PC-3 (cell line): ENCODE measurements around the gene RAB1A. TPM values are rescaled to one million over a fixed set of nuclear protein-coding genes. Genes with fewer than 3 reads are reported as not detected.

Experiments used
- ATAC-seq: fragments of 200-7000 bp; cut with Tn5 transposase; 2 replicates; pipeline ENCODE4 v1.9.1; 2020; ENCODE audit warnings: mild to moderate bottlenecking, moderate library complexity
- BruUV-seq: library from RNA; stranded (reverse); fragments of 400-500 nt; replicated peaks from 2 replicates; lab custom pipeline; 2021; lab: Mats Ljungman, UMichigan
- CTCF ChIA-PET: fragments of 300-600 bp; sonication (Branson Sonifier 250); formaldehyde crosslinking; loops from one replicate; lab custom pipeline; 2022; ENCODE audit warnings: antibody characterized with exemption; lab: Charles Lee
- POLR2A ChIA-PET: fragments of 300-600 bp; sonication (Branson Sonifier 250); formaldehyde crosslinking; loops from one replicate; lab custom pipeline; 2022; ENCODE audit warnings: antibody characterized with exemption; ENCODE audit not compliant: unreplicated experiment; lab: Charles Lee
- DNase-seq: peaks from one replicate; pipeline ENCODE4 v3.0.0-alpha.2; 2015
- H2AFZ ChIP-seq: fragments of 300-600 bp; sonication (generic); 2 replicates; pipeline ENCODE4 v1.6.0; 2016; ENCODE audit warnings: antibody characterized with exemption, low read length
- H3F3A ChIP-seq: fragments of 300-600 bp; sonication (generic); one replicate; pipeline ENCODE4 v1.6.0; 2017; ENCODE audit warnings: antibody characterized with exemption, low read length, control low read depth, mild to moderate bottlenecking; ENCODE audit not compliant: unreplicated experiment
- H3K27ac ChIP-seq: fragments of 300-600 bp; sonication (generic); 2 replicates; pipeline ENCODE4 v1.5.1; 2016; ENCODE audit warnings: mild to moderate bottlenecking, low read length
- H3K27me3 ChIP-seq: fragments of 300-600 bp; sonication (generic); 2 replicates; pipeline ENCODE4 v1.6.1; 2016; ENCODE audit warnings: low read length, mixed read lengths
- H3K36me3 ChIP-seq: fragments of 300-600 bp; sonication (generic); 2 replicates; pipeline ENCODE4 v1.6.1; 2016; ENCODE audit warnings: low read depth, mixed run types, low read length, mixed read lengths
- H3K4me1 ChIP-seq: fragments of 300-600 bp; sonication (generic); 2 replicates; pipeline ENCODE4 v1.5.1; 2016; ENCODE audit warnings: low read length; ENCODE audit not compliant: insufficient read depth
- H3K4me2 ChIP-seq: fragments of 300-600 bp; sonication (generic); 2 replicates; pipeline ENCODE4 v1.6.0; 2016; ENCODE audit warnings: low read length
- H3K4me3 ChIP-seq: fragments of 300-600 bp; sonication (generic); 2 replicates; pipeline ENCODE4 v1.5.1; 2016; ENCODE audit warnings: mild to moderate bottlenecking, low read length, mixed read lengths
- H3K79me2 ChIP-seq: fragments of 300-600 bp; sonication (generic); 2 replicates; pipeline ENCODE4 v1.6.1; 2017; ENCODE audit warnings: low read length, mixed read lengths
- H3K9ac ChIP-seq: fragments of 300-600 bp; sonication (generic); 2 replicates; pipeline ENCODE4 v1.6.0; 2016; ENCODE audit warnings: mild to moderate bottlenecking, low read length
- H3K9me2 ChIP-seq: fragments of 300-600 bp; sonication (generic); replicated peaks from 2 replicates; pipeline ENCODE4 v1.6.1; 2016; ENCODE audit warnings: mixed run types, low read length, mixed read lengths
- H3K9me3 ChIP-seq: fragments of 300-600 bp; sonication (generic); 2 replicates; pipeline ENCODE4 v1.6.1; 2016; ENCODE audit warnings: low read length, mixed read lengths
- H4K20me1 ChIP-seq: fragments of 300-600 bp; sonication (generic); 2 replicates; pipeline ENCODE4 v1.6.1; 2016; ENCODE audit warnings: low read length, mixed read lengths
- CTCF ChIP-seq: fragments of 300-600 bp; sonication (generic); conservative IDR thresholded peaks from 2 replicates; pipeline ENCODE4 v1.5.1; 2017; ENCODE audit warnings: antibody characterized with exemption, low read depth, mild to moderate bottlenecking, low read length
- EZH2 ChIP-seq: fragments of 300-600 bp; sonication (generic); IDR thresholded peaks from one replicate; pipeline ENCODE4 v1.6.1; 2017; ENCODE audit warnings: antibody characterized with exemption, mild to moderate bottlenecking, low read length; ENCODE audit not compliant: unreplicated experiment
- EZH2phosphoT487 ChIP-seq: fragments of 300-600 bp; sonication (generic); IDR thresholded peaks from 2 replicates; pipeline ENCODE4 v1.6.1; 2018; ENCODE audit warnings: mild to moderate bottlenecking, antibody characterized with exemption, low read length, borderline replicate concordance
- intact Hi-C: fragments of 100-400 bp; cut with micrococcal nuclease; formaldehyde crosslinking; loops from 2 replicates; pipeline ENCODE4 v1.9.0; 2023
- total RNA-seq: library from RNA; depleted of rRNA; stranded (reverse); fragments of >200 nt; gene quantifications from 2 replicates; pipeline ENCODE4 v1.2.3, GENCODE V29; 2014

RAB1A gene
- total RNA-seq, 1 experiment from 2014 or later: 96.9 TPM

GRCh38 chr2:65062843-65063825 is 66.8 kb downstream of the RAB1A start:
- ChIA-PET POLR2A (interaction anchor here (0.6 kb wide), 1 partner anchor 20 kb away, joined by 3 read pairs; no protein-coding TSS in a partner anchor), CTCF (no interaction called here)
- Histone ChIP-seq H3K9me3 (no peaks in the 10 kb centered on the region), H3K27ac (no peak overlapping the region), H3K4me2 (no peak overlapping the region), H2AFZ (no peak overlapping the region), H3K9ac (no peak overlapping the region), H3K4me3 (no peak overlapping the region), H3K36me3 (no peaks in the 10 kb centered on the region), H3K27me3 (no peaks in the 10 kb centered on the region), H3K4me1 (peaks cover 25% of the 10 kb centered on the region), H3F3A (peaks cover 3% of the 10 kb centered on the region), H4K20me1 (no peaks in the 10 kb centered on the region), H3K79me2 (peaks cover 12% of the 10 kb centered on the region), H3K9me2 (no peaks in the 10 kb centered on the region)
- BruUV-seq: no TSS peak
- no peak for TF ChIP-seq CTCF
- TF ChIP-seq EZH2phosphoT487: no peak
- TF ChIP-seq EZH2: no peak
- ATAC-seq (no peak), DNase-seq (no peak)
- intact Hi-C loops: loop anchor here (5.0 to 10.0 kb wide), 2 partner anchors 202 to 374 kb away; no protein-coding TSS in a partner anchor

GRCh38 chr2:65061910-65062339 is 68.0 kb downstream of the RAB1A start:
- no peak overlapping the region for H3K4me2 ChIP-seq
- CTCF ChIA-PET: no interaction called here
- peaks cover 16% of the 10 kb centered on the region for H3K79me2 ChIP-seq
- H3F3A ChIP-seq: peaks cover 3% of the 10 kb centered on the region
- no TSS peak for BruUV-seq
- intact Hi-C loops: loop anchor here (5.0 to 10.0 kb wide), 2 partner anchors 203 to 375 kb away; no protein-coding TSS in a partner anchor
- H3K4me3 ChIP-seq: no peak overlapping the region
- no peak for ATAC-seq
- H4K20me1 ChIP-seq: no peaks in the 10 kb centered on the region
- no peaks in the 10 kb centered on the region for H3K9me2 ChIP-seq
- no peak for DNase-seq
- H3K27ac ChIP-seq: no peak overlapping the region
- H3K9ac ChIP-seq: no peak overlapping the region
- POLR2A ChIA-PET: no interaction called here
- no peaks in the 10 kb centered on the region for H3K27me3 ChIP-seq
- H3K4me1 ChIP-seq: peaks cover 36% of the 10 kb centered on the region
- no peak for TF ChIP-seq EZH2phosphoT487
- TF ChIP-seq EZH2: no peak
- no peak for TF ChIP-seq CTCF
- no peaks in the 10 kb centered on the region for H3K36me3 ChIP-seq
- no peaks in the 10 kb centered on the region for H3K9me3 ChIP-seq
- H2AFZ ChIP-seq: no peak overlapping the region
